ENCODE data around the gene CRY2. TPM values are rescaled to one million over a fixed set of nuclear protein-coding genes. Genes with fewer than 3 reads are reported as not detected.

CRY2 gene
- 8.5 and 9.1 TPM in 2 replicates for total RNA-seq

- peak; percentile 77 for DNase-seq (ENCODE audit: low read depth)
- H3K27me3 ChIP-seq (ENCODE audit: control insufficient read depth, insufficient read depth, low read length), result peaks cover 3% of the 10 kb centered on the region
- no peak for TF ChIP-seq CTCF (IDR thresholded peaks at IDR 0.05; ENCODE audit: insufficient read depth, low read length, poor library complexity, severe bottlenecking)
- H3K4me3 ChIP-seq (ENCODE audit: low read depth, low read length), result peak within 1 kb of the TSS; percentile 95
- no peaks in the 10 kb centered on the region for H3K36me3 ChIP-seq (ENCODE audit: control insufficient read depth, insufficient read depth, low read length)
Observed at GRCh38 chr11:45846974-45847910, at the start of gene CRY2. TSS of gene CRY2 (plus strand) at chr11:45847475. CDS start at chr11:45847491, 16 bp downstream.

GRCh38 chr11:45798793-45799441 lies 48.4 kb upstream of the CRY2 start:
- no peak for TF ChIP-seq CTCF (IDR thresholded peaks at IDR 0.05; ENCODE audit: insufficient read depth, low read length, poor library complexity, severe bottlenecking)

GRCh38 chr11:45799562-45799961 lies 47.7 kb upstream of the CRY2 start:
- DNase-seq (ENCODE audit: low read depth), result no peak
- H3K27me3 ChIP-seq (ENCODE audit: control insufficient read depth, insufficient read depth, low read length), result peaks cover 2% of the 10 kb centered on the region
- H3K36me3 ChIP-seq (ENCODE audit: control insufficient read depth, insufficient read depth, low read length), result no peaks in the 10 kb centered on the region
- no peak overlapping the region for H3K4me3 ChIP-seq (ENCODE audit: low read depth, low read length)
- no peak for TF ChIP-seq CTCF (IDR thresholded peaks at IDR 0.05; ENCODE audit: insufficient read depth, low read length, poor library complexity, severe bottlenecking)

More at GRCh38 chr11:45798793-45799441, 48.4 kb upstream of the CRY2 start:
- no peaks in the 10 kb centered on the region for H3K36me3 ChIP-seq (ENCODE audit: control insufficient read depth, insufficient read depth, low read length)
- H3K27me3 ChIP-seq (ENCODE audit: control insufficient read depth, insufficient read depth, low read length), result peaks cover 2% of the 10 kb centered on the region
- H3K4me3 ChIP-seq (ENCODE audit: low read depth, low read length), result no peak overlapping the region
- no peak for DNase-seq (ENCODE audit: low read depth)

GRCh38 chr11:45800261-45800660 lies 47.0 kb upstream of the CRY2 start:
- Histone ChIP-seq H3K36me3 (ENCODE audit: control insufficient read depth, insufficient read depth, low read length) (no peaks in the 10 kb centered on the region), H3K27me3 (ENCODE audit: control insufficient read depth, insufficient read depth, low read length) (peaks cover 2% of the 10 kb centered on the region), H3K4me3 (ENCODE audit: low read depth, low read length) (no peak overlapping the region)
- TF ChIP-seq CTCF (IDR thresholded peaks at IDR 0.05; ENCODE audit: insufficient read depth, low read length, poor library complexity, severe bottlenecking), result no peak
- no peak for DNase-seq (ENCODE audit: low read depth)

GRCh38 chr11:45801723-45802315 lies 45.5 kb upstream of the CRY2 start:
- peaks cover 2% of the 10 kb centered on the region for H3K27me3 ChIP-seq (ENCODE audit: control insufficient read depth, insufficient read depth, low read length)
- DNase-seq (ENCODE audit: low read depth), result no peak
- no peak overlapping the region for H3K4me3 ChIP-seq (ENCODE audit: low read depth, low read length)
- no peaks in the 10 kb centered on the region for H3K36me3 ChIP-seq (ENCODE audit: control insufficient read depth, insufficient read depth, low read length)
- TF ChIP-seq CTCF (IDR thresholded peaks at IDR 0.05; ENCODE audit: insufficient read depth, low read length, poor library complexity, severe bottlenecking), result no peak
